Stimulated activated CD8-positive, alpha-beta memory T cell treated with anti-CD3 and anti-CD28 coated beads, Interleukin-15, amount 100 ng/mL, for 24 hours (primary cell): Measurements from ENCODE around the gene PARVB.
"Not testable (repeated sequence)": the region's sequence is repeated elsewhere in the genome, so short reads cannot be mapped to it uniquely, and the experiment has no call there.

Experiments
- DNase-seq: peaks from one replicate; pipeline ENCODE4 v3.0.0-alpha.2; 2020; ENCODE audit warnings: low read depth

Gene PARVB

DNA sequence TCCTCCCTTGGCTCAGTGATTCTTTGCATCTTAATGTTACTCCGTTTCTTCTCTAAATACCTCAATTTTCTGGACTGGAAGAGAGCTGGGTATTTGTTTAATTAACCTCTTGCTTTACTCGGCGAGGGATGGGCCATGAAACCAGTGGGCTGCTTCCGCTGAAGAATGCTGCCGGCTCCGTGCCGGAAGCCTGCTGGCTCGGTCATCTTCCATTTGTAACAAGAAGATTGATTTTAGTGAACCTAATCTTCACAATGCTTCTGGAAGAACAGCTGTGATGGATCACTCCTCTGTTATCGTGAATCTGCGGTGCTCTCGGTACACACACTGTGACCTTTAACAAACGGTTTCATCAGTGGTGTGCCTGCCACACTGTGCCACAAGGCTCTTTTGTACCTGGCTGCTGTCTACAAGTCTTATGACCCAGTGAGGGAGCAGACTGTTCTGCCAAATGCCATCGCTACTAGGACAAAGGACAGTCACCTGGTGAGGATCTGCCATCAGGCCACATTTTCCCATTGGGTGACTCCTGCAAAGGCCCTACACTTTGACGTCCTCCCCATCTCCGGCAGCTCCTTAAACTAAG, 25.3 kb upstream of the PARVB start:
- no peak for DNase-seq

GRCh38 chr22:43999378-43999777, 24.7 kb upstream of the PARVB start:
- no peak for DNase-seq

DNA sequence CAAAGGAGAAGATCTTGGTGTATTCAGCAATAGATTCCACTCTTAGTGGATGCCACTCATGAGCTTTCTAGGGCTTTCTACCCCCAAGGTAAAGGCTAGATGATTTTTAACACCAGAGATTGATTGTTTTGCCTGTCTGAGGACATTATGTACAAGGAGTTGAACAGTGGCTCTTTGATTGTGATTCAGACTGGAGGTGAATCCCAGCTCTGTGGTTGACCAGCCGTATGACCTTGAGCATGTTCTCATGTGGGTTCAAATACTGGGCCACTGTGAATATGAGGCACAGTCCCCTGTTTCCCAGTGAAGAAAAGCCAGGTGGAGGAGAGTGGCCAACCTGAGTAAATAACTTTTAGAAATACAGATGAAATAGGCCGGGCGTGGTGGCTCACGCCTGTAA, 24.0 kb upstream of the PARVB start:
- no peak for DNase-seq

DNA sequence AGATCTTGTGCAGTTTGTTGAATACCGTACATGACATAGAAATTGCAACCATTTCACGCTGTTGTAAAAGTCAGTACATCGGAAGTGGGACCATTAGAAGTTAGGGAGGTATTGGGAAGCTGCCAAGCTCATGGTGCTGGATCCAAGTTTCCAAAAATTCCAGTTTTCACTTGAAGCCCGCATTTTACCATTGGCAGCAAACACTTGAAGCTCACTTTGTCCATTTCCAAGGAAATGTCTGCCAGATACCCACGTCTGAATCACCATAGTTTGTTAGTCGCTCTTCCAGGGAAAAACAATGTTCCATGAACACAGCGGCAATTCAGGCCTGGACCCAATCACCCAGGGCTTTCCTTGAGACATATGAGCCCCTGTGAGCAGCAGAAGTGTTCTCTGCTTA, 22.6 kb upstream of the PARVB start:
- no peak for DNase-seq

DNA sequence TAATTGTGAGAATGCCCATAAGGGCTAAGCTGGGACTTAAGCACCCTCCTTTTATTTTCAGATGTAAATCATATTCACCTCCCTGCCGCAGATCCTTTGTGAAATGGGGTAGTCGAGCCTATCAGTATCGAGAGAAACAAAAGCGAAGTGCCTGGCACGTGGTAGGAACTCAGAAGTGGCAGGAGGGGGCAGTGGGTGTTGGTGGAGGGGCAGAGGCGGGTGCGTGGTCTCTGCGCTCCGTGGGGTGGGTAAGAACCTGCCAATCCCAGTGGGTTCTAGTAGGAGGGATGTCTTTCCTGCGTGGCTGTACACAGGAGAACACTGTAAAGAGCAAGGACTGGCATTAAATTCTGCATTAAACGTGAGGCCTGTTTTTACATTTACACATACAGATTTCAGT, 21.8 kb upstream of the PARVB start:
- DNase-seq = no peak

DNA sequence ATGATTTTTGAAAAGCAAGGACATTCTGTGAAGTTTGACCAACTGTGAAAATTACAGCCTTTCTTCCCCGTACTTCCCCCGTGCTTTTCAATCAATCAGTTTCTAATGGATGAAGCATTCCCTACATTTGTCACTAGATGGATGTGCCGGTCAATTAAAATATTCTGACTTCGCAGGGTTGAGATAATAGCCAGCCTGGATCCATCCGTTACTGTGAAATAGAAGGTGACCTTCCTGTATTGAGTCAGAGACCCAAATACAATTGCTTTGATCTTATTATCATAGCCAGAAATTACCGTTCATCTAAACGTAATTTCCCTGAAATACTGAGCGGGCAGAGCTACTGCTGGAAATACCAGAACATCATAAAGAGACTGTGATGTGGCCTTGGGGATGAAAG, 21.1 kb upstream of the PARVB start:
- DNase-seq = no peak

DNA sequence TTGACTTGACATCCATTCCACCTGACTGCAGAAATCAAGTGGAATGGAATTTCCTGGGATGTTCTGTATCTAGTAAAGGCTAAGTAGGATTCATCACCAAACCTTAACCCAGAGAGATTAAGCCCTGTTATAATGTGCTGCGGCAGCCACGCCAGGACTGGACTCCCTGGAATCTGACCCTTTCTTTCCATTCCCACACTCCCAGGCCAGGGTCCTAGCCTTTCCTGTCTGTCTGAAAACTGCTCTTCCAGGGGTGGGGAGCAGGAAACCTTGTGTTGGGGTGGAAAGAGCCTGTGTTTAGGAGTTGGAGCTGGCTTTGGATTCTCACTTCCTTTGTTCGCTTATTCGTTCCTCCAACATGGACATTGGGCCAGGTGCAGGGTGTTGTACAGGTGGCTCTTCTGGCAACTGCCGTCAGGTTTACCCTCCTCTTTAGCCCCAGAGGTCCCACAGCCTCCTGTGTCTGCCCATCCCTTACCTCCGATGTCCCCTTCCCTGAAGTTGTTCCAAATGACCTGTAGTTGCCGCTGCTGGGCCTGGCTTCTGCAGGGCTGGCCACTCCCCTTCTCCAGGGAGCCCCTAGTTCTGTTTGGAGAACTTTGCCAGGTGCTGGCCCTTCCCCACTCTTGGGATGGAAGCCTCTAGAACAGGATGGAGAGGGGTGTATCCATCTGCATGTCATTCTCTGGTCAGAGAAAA, 20.5 kb upstream of the PARVB start:
- no peak for DNase-seq

DNA sequence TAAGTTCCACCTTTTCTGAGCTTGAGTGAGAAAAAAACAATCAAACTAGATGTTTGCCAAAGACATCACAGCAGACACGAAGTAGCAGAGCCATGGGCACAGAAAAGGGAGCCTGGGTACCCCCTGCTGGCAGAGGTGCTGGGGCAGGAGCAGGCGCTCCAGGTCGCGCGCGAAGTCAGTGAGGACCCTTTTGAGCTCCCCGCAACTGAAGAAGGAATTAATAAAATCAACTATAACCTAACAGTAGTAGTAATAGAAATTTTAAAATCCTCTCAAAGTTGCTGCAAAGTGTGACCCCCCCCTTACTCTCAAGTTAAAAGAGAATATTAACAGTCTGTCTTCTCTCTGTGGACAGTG, 20.0 kb upstream of the PARVB start:
- DNase-seq = no peak

- DNase-seq = no peak
These were observed 18.6 kb upstream of the PARVB start for GRCh38 chr22:44005524-44005923.

GRCh38 chr22:44012162-44012561, 11.9 kb upstream of the PARVB start:
- no peak for DNase-seq

GRCh38 chr22:44012591-44012990, 11.5 kb upstream of the PARVB start:
- no peak for DNase-seq

GRCh38 chr22:44014241-44014640, 9.9 kb upstream of the PARVB start:
- no peak for DNase-seq

- not testable (repeated sequence) for DNase-seq
These were observed 7.5 kb upstream of the PARVB start for GRCh38 chr22:44016586-44016985.

DNA sequence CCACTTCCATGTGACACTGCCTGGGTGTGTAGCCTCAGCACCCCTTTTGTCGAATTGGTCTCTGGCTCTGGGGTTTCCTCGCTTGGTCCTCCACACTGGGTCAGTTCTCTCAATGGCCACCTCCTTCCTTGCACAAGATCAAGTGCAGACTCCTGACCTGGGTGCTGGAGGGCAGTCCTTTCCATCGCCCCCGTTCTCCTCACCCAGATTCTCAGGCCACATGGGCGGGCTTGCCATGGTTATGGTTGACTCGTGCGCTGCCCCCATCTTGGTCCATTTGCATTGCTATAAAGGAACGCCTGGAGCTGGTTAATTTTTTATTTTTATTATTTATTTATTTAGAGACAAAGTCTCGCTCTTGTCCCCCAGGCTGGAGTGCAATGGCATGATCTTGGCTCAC, 5.5 kb upstream of the PARVB start:
- no peak for DNase-seq

GRCh38 chr22:44019416-44019815, 4.7 kb upstream of the PARVB start:
- no peak for DNase-seq

DNA sequence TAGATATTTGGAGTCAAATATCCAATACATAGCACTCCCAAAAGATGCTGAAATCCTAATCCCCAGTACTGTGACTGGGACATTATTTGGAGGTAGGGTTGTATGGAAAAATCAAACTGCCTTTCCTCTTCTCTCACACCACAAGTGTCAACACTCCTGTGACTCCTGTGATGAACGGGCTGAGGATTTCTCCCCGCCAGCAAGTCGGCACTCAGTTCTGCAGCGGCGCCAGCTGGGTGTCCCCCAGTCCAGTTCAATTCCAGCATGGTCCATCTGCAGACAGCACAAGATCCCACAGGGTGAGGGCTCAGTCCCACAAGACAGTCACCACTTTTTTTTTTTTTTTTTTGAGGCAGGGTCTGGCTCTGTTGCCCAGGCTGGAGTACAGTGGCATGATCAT, 4.3 kb upstream of the PARVB start:
- DNase-seq = no peak

DNA sequence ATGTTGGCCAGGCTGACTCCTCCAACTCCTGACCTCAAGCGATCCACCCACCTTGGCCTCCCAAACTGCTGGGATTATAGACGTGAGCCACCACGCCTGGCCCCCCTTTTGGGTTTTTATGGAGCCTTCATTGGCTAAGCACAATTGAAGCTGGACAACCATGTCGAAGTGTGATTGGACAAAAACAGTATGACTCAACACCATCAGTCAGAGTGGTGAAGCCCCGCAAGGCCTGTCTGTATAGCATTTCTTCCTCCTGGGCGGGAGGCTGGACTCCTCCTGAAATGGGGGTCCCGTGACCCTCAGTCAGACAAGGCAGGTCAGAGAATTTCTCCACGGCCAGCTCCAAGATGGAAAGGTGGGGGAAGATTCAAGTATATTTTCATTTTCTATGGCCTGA, 3.1 kb upstream of the PARVB start:
- DNase-seq = no peak

DNA sequence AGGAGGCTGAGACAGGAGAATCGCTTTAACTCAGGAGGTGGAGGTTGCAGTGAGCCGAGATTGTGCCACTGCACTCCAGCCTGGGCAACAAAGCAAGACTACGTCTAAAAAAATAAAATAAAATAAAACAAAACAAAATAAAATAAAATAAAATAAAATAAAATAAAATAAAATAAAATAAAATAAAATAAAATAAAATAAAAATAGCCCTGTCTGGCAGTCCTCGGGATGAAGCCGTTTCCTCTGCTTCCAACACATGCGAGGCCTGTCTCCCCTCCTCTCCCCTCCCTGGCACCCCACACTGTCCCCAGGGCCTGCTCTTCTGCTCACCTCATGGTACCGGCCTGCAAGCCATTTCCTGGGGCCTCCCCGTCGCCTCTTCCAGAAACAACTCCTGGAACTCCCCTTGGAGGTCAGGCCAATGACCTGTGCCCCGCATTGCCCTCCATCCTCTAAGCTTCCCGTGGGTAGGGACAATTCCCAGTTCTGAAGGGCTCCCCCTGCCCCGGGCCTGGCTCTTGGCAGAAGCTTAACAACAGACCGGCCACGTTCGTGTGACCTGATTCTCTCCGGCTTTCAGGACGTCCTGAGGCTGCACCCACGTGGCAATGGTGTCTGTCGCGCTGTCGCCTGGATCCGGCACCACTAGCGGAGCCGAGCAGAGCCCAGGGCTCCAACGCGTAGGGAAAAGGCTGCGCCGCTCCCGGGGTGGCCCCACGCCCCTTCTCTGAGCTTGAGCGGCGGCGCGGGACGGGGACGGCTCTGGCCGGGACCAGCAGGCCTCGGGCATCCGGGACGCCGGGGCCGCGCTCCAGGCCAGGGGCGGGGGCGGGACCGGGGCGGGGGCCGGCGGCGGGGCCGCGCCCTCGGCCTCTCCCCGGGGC, 456 bp upstream of the PARVB start:
- DNase-seq = peak; percentile 6

DNA sequence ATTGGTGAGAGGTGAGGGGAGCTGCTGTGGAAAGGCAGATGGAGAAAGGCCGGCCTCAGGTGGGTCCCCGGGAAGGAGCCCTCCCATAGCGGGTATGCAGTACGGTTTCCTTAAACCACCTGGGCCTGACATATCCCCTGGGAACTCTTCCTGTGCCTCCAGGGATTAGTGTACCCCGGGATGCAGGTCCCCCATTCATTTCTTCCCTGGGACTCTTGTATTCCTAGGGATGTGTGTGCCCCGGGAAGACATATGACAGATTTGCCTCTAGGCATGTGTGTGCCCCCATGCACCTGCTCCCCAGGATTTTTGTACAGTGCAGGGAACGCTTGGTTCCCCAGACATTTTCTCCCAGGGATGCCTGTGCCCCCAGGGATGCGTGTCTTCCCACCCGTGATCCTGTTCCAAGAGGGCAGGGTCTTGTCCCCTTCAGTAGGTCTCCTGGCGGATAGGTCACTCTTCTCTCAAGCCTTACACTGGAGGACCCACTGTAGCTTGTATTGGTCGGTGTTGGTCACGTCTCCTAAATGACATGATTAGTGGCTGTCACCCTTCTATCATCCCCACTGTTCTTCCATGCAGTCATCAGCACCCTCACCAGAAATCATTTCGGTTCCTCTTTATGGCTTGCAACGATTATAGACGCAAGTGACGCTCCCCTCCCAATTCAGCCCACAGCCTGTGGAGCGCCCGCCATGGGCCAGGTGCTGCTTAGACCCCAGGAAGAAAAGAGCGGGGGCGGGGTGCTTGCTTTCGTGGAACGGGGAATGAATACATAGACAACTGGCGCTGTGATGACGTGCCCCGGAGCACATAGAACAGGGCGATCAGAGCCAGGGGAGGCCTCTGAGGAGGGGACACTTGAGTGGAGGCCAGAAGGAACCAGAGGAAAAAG, 1.3 kb downstream of the PARVB start:
- DNase-seq = no peak

DNA sequence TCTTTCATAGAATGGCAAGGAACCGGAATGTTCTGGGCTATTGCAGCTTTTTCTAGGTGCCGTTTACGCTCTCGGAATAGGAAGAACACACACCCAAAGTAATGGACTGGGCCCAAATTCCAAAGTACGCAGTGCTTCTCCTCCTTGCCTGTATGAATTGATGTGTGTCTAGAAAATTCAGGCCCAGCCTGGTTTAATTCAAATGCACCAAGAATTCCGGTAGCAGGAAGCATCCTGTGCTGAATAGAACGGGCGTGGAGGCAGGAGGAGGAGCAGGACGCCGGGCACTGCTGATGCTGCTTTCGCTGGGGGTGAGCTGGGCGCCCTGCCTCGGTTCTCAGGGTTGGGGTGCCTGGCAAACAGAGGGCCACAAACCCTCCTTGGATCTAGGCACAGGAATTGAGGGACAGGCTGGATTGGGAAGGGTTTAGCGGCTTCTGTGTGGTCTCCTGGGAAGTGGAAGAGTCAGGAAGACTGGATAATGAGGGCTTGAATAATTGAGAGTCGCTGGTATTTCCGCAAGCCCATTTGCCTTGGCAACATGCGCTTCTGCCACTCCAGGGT, 2.0 kb downstream of the PARVB start:
- DNase-seq = no peak

DNA sequence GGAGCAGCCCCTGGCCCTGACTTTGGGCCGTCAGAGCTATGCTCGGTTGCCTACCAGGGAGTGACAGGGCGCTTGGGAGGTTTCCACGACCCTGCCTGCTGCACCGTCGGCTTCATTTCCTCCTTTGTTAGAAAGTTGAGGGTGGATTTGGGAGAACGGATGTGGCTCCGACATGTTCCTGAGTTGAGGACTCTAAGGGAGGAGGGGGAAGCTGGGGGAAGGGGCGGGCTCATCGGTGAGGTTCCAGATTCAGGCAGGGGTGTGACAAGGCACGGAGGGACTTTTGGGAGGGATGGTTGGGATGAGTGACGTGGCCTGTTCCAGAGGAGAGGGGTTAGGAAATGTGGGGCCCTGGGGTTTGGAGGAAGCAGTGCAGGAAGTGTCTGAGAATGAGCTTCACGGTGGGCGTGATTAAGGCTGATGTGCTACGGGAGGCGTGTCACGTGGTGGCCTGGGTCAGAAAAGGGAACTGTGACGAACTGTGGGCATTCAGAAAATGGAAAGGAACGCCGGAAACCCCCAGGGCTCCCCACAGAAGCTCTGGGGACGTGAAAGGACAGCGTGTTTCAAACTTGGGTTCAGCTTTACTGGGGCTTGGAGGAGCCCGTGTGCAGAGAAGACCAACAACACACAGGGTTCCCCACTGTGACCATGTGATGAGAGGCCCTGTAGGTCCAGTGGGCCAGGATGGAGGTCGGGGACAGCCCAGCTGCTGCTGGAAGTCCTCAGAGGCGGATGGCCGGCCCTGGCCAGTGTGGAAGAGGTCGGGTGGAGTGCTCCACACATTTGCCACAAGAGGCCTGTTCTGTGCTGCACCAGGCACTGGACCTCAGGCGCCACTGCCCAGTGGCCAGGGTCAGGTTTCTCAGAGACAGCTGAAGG, 2.8 kb downstream of the PARVB start:
- DNase-seq = no peak
